ENCODE results near the gene PRLHR. TPM values are rescaled to one million over a fixed set of nuclear protein-coding genes. Genes with fewer than 3 reads are reported as not detected.

The PRLHR gene
- total and polyA plus RNA-seq, 2 of the 4 experiments (the other 2 are of a cell fraction) = not detected

- Histone ChIP-seq H3K4me3 (ENCODE audit: insufficient read depth, low read depth, low read length) (no peak overlapping the region), H3K18ac (ENCODE audit: low read depth, low read length) (no peak overlapping the region), H4K91ac (ENCODE audit: insufficient read depth, low read depth, low read length) (no peak overlapping the region), H3K79me1 (ENCODE audit: low read depth in 1 of 2, low read length in 2 of 2) (no peaks in the 10 kb centered on the region), H4K8ac (ENCODE audit: low read depth in 2 of 2, low read length in 2 of 2) (no peak overlapping the region), H3K9me1 (ENCODE audit: insufficient read depth, low read length) (no peaks in the 10 kb centered on the region), H3K23ac (ENCODE audit: low read depth, low read length) (no peak overlapping the region), H3K4me1 (ENCODE audit: control insufficient read depth, insufficient read depth, low read length) (no peaks in the 10 kb centered on the region), H2AK9ac (replicated peaks; ENCODE audit: low read depth, low read length, poor library complexity) (no peak overlapping the region), H4K20me1 (ENCODE audit: insufficient read depth, low read length) (no peaks in the 10 kb centered on the region), H3K36me3 (ENCODE audit: control insufficient read depth, insufficient read depth, low read length) (no peaks in the 10 kb centered on the region), H2BK15ac (ENCODE audit: low read depth, low read length) (no peak overlapping the region), H3K4me2 (ENCODE audit: low read depth, low read length) (no peak overlapping the region), H2BK5ac (ENCODE audit: low read depth, low read length, poor library complexity, severe bottlenecking) (no peak overlapping the region), H2BK120ac (ENCODE audit: low read depth, low read length) (no peak overlapping the region), H3K27ac (ENCODE audit: insufficient read depth, low read length) (no peak overlapping the region), H3K56ac (ENCODE audit: extremely low read depth, insufficient read depth, low read length) (no peak overlapping the region), H4K5ac (ENCODE audit: low read depth, low read length) (no peak overlapping the region), H2AFZ (replicated peaks; ENCODE audit: low read length, poor library complexity) (no peak overlapping the region), H3K14ac (replicated peaks; ENCODE audit: low read depth, low read length) (no peak overlapping the region), H2AK5ac (ENCODE audit: low read depth, low read length) (no peak overlapping the region), H2BK20ac (ENCODE audit: low read depth, low read length) (no peak overlapping the region), H3K27me3 (ENCODE audit: control insufficient read depth, insufficient read depth, low read length) (peaks cover 4% of the 10 kb centered on the region), H3K9ac (ENCODE audit: low read depth, low read length) (no peak overlapping the region), H3K4ac (ENCODE audit: low read depth, low read length) (no peak overlapping the region), H3K9me3 (ENCODE audit: control insufficient read depth, insufficient read depth, low read length) (no peaks in the 10 kb centered on the region)
- no TSS peak for BruUV-seq (replicated peaks)
- POLR2A ChIA-PET (ENCODE audit: unreplicated experiment) = no interaction called here
- intact Hi-C loops (cut with micrococcal nuclease) = no loop called here
- dilution Hi-C loops (cut with HindIII; ENCODE audit: low sequenced_read_pairs, unreplicated experiment) = no loop called here
- no peak for ATAC-seq (ENCODE audit: low read depth)
- 75% methylated on average over 2 of the region's 5 CpGs; no CpG with 5 or more reads in 1 of the 2 experiments for WGBS, 2 experiments (ENCODE audit: extremely low coverage in 2 of 2, insufficient read length in 1 of 2)
- no peak for TF ChIP-seq MAFK (IDR thresholded peaks at IDR 0.05; ENCODE audit: low read depth, low read length)
- no peak for TF ChIP-seq RAD21 (IDR thresholded peaks at IDR 0.05; ENCODE audit: low read length)
- no peak for TF ChIP-seq SMC3 (IDR thresholded peaks at IDR 0.05; ENCODE audit: low read depth, low read length)
- no peak for TF ChIP-seq RFX5 (IDR thresholded peaks at IDR 0.05; ENCODE audit: low read depth, low read length)
- TF ChIP-seq CHD1 (IDR thresholded peaks at IDR 0.05; ENCODE audit: low read depth, low read length) = no peak
- CTCF ChIA-PET = no interaction called here
- in situ Hi-C loops (cut with MboI; ENCODE audit: low sequenced_read_pairs) = no loop called here
- no peak for DNase-seq
Observed at GRCh38 chr10:118585234-118585633, 10.2 kb downstream of the PRLHR start.
